Osteoblast (primary cell): ENCODE results near the gene ADAP1. TPM values are rescaled to one million over a fixed set of nuclear protein-coding genes. Genes with fewer than 3 reads are reported as not detected.

ENCODE experiments used
- DNase-seq: peaks from one replicate; pipeline ENCODE4 v3.0.0; 2011; ENCODE audit warnings: low spot score, mixed read lengths; ENCODE audit not compliant: insufficient read length; ENCODE audit errors: missing footprints
- H2AFZ ChIP-seq: 2 replicates; pipeline ENCODE4 v1.6.0; 2011; ENCODE audit warnings: mild to moderate bottlenecking, low read length
- H3K27ac ChIP-seq: 2 replicates; pipeline ENCODE4 v1.5.1; 2011; ENCODE audit warnings: mild to moderate bottlenecking, low read depth, low read length, moderate library complexity
- H3K27me3 ChIP-seq: 2 replicates; pipeline ENCODE4 v1.6.0; 2012; ENCODE audit warnings: mild to moderate bottlenecking, control low read depth, inconsistent platforms, low read length, moderate library complexity; ENCODE audit not compliant: insufficient read depth
- H3K36me3 ChIP-seq: 2 replicates; pipeline ENCODE4 v1.5.1; 2011; ENCODE audit warnings: mild to moderate bottlenecking, low read length, control low read depth, moderate library complexity; ENCODE audit not compliant: insufficient read depth
- H3K4me1 ChIP-seq: 2 replicates; pipeline ENCODE4 v1.5.1; 2011; ENCODE audit warnings: mild to moderate bottlenecking, low read length, control low read depth, moderate library complexity; ENCODE audit not compliant: insufficient read depth
- H3K4me2 ChIP-seq: 2 replicates; pipeline ENCODE4 v1.6.0; 2011; ENCODE audit warnings: mild to moderate bottlenecking, low read length; ENCODE audit not compliant: insufficient read depth
- H3K4me3 ChIP-seq: fragments of 200-600 bp; sonication (generic); 3 replicates; pipeline ENCODE4 v1.5.1; 2012; ENCODE audit warnings: mild to moderate bottlenecking, low read length, inconsistent platforms; ENCODE audit not compliant: insufficient read depth
- H3K79me2 ChIP-seq: 2 replicates; pipeline ENCODE4 v1.6.0; 2012; ENCODE audit warnings: mild to moderate bottlenecking, low read length, control low read depth, inconsistent platforms; ENCODE audit not compliant: insufficient read depth
- H3K9me3 ChIP-seq: 2 replicates; pipeline ENCODE4 v1.5.1; 2011; ENCODE audit warnings: low read depth, low read length, control low read depth
- H4K20me1 ChIP-seq: 2 replicates; pipeline ENCODE4 v1.6.0; 2012; ENCODE audit warnings: mild to moderate bottlenecking, low read length, control low read depth; ENCODE audit not compliant: insufficient read depth
- CTCF ChIP-seq: IDR thresholded peaks from 2 replicates; pipeline ENCODE4 v1.5.1; 2011; ENCODE audit warnings: mild to moderate bottlenecking, low read depth, low read length, moderate library complexity; ENCODE audit errors: extremely low read depth
- total RNA-seq: library from RNA; depleted of rRNA; stranded (reverse); fragments of >200 nt; gene quantifications from 2 replicates; pipeline ENCODE4 v1.2.3, GENCODE V29; 2012

ADAP1 gene
- total RNA-seq, 1 donor: 2.2 TPM

- H3K4me2 ChIP-seq: no peak overlapping the region
- no peaks in the 10 kb centered on the region for H3K36me3 ChIP-seq
- no peak overlapping the region for H3K4me3 ChIP-seq
- H4K20me1 ChIP-seq: no peaks in the 10 kb centered on the region
- no peak overlapping the region for H2AFZ ChIP-seq
- H3K27ac ChIP-seq: no peak overlapping the region
- no peaks in the 10 kb centered on the region for H3K79me2 ChIP-seq
- no peak for TF ChIP-seq CTCF
- H3K4me1 ChIP-seq: no peaks in the 10 kb centered on the region
- no peaks in the 10 kb centered on the region for H3K27me3 ChIP-seq
- no peak for DNase-seq
- H3K9me3 ChIP-seq: no peaks in the 10 kb centered on the region
Measured at GRCh38 chr7:934469-935163, 19.9 kb downstream of the ADAP1 start.

GRCh38 chr7:932651-932975, 21.9 kb downstream of the ADAP1 start:
- DNase-seq: no peak
- no peaks in the 10 kb centered on the region for H3K9me3 ChIP-seq
- no peak for TF ChIP-seq CTCF
- no peaks in the 10 kb centered on the region for H4K20me1 ChIP-seq
- H3K79me2 ChIP-seq: no peaks in the 10 kb centered on the region
- peaks cover 4% of the 10 kb centered on the region for H3K4me1 ChIP-seq
- H2AFZ ChIP-seq: no peak overlapping the region
- no peak overlapping the region for H3K4me3 ChIP-seq
- no peaks in the 10 kb centered on the region for H3K27me3 ChIP-seq
- H3K36me3 ChIP-seq: no peaks in the 10 kb centered on the region
- H3K4me2 ChIP-seq: no peak overlapping the region
- no peak overlapping the region for H3K27ac ChIP-seq

- H3K4me1 ChIP-seq: peaks cover 4% of the 10 kb centered on the region
- TF ChIP-seq CTCF: no peak
- no peaks in the 10 kb centered on the region for H3K27me3 ChIP-seq
- H3K4me3 ChIP-seq: no peak overlapping the region
- no peak overlapping the region for H3K27ac ChIP-seq
- no peaks in the 10 kb centered on the region for H4K20me1 ChIP-seq
- no peaks in the 10 kb centered on the region for H3K9me3 ChIP-seq
- H3K4me2 ChIP-seq: no peak overlapping the region
- no peak for DNase-seq
- no peaks in the 10 kb centered on the region for H3K79me2 ChIP-seq
- H2AFZ ChIP-seq: no peak overlapping the region
- H3K36me3 ChIP-seq: no peaks in the 10 kb centered on the region
Measured at GRCh38 chr7:931871-932650, 22.4 kb downstream of the ADAP1 start.

- no peak overlapping the region for H3K27ac ChIP-seq
- no peak for TF ChIP-seq CTCF
- no peak overlapping the region for H2AFZ ChIP-seq
- H3K36me3 ChIP-seq: no peaks in the 10 kb centered on the region
- no peaks in the 10 kb centered on the region for H3K9me3 ChIP-seq
- H3K4me2 ChIP-seq: no peak overlapping the region
- no peaks in the 10 kb centered on the region for H4K20me1 ChIP-seq
- no peaks in the 10 kb centered on the region for H3K79me2 ChIP-seq
- H3K27me3 ChIP-seq: no peaks in the 10 kb centered on the region
- H3K4me3 ChIP-seq: no peak overlapping the region
- peaks cover 4% of the 10 kb centered on the region for H3K4me1 ChIP-seq
- no peak for DNase-seq
Measured at GRCh38 chr7:930975-931758, 23.3 kb downstream of the ADAP1 start.
